Measurements from ENCODE around the gene MYO1B.
"Not testable (repeated sequence)": the region's sequence is repeated elsewhere in the genome, so short reads cannot be mapped to it uniquely, and the experiment has no call there.

MYO1B gene

GRCh38 chr2:191415858-191416257 is 170.7 kb downstream of the MYO1B start:
- no peak for DNase-seq

DNA sequence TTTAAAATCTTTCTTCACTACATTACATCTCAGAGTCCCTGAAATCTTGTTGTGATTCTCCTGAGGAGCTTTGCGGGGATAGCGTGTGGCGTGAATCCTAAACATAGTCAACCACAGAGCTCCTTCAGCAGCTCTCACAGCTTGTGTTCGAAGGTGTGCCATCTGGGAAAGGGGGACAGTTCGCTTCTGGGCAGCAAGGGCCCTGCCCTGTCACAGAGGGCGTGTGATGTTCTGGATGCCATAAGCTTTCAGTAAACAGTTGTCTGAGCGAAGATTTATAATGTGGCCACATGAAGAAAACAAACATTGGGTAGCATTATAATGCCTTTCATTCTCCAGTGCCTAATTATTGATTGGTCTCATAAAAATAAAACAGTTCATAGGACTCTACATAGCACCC is 172.5 kb downstream of the MYO1B start:
- no peak for DNase-seq

DNA sequence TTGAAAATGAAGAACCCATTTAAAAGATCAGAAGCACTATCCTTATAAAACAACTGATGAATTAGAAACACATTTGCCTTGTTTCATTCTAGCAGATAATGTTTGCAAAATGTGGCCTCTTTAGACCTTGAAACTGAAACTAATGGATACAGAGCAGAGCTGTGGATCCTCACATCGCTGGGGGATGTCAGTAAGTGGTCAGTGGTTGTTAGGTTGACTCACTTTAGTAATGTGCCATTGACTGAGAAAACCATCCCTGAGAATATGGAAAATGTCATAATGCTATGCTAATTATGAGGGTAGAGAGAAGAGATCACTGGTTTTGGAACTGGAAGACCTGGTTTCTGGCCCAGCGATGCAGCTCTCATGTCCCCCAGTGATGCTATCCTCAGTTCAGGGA is 176.7 kb downstream of the MYO1B start:
- no peak for DNase-seq

- DNase-seq, result no peak
Observed at GRCh38 chr2:191427031-191427430, 181.8 kb downstream of the MYO1B start.

DNA sequence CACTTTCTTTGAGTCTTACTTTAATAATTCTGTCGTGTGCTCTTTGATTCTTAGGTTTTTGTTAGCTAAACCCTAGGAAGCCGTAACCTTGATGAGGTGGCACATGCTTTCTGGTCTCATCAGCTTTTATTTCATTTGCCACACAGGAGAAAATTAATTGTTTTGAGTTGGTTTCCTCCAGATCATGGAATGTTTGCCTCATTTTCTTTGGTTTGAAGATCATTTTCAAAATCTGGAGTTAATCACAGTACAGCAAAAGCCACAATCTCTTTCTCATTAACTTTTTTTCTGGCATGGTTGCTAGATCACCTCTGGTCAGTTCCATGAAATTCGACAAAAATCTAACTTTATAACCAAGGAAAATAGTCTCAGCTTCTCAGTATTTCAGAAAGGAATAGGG is 182.9 kb downstream of the MYO1B start:
- DNase-seq, result no peak

GRCh38 chr2:191430476-191430875 is 185.3 kb downstream of the MYO1B start:
- DNase-seq, result no peak

GRCh38 chr2:191432121-191432520 is 186.9 kb downstream of the MYO1B start:
- DNase-seq, result no peak

GRCh38 chr2:191434072-191434471 is 188.9 kb downstream of the MYO1B start:
- DNase-seq, result no peak

GRCh38 chr2:191435141-191435540 is 189.9 kb downstream of the MYO1B start:
- no peak for DNase-seq

- no peak for DNase-seq
Observed at GRCh38 chr2:191436368-191437055, 191.3 kb downstream of the MYO1B start.

DNA sequence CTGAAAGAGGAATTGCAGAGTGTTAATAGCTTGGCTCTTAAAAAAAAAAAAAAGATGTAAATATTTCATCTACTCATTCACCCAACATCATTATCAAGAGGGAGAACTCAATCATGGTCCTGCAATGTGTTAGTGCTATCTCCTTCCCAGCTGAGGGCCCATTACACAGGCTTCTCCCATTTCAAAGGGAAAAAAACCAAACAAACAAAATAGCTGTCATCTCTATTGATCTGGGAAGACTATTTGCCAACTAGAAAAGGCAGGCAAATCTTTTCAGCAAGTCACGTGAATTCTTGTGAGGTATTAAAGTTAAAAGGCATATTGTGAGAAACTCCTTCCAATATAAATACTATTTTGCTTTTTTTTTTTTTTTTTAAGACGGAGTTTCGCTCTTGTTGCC is 194.3 kb downstream of the MYO1B start:
- DNase-seq, result no peak

GRCh38 chr2:191441496-191442214 is 196.5 kb downstream of the MYO1B start:
- no peak for DNase-seq

- DNase-seq, result no peak
Observed at GRCh38 chr2:191443446-191443845, 198.2 kb downstream of the MYO1B start.

DNA sequence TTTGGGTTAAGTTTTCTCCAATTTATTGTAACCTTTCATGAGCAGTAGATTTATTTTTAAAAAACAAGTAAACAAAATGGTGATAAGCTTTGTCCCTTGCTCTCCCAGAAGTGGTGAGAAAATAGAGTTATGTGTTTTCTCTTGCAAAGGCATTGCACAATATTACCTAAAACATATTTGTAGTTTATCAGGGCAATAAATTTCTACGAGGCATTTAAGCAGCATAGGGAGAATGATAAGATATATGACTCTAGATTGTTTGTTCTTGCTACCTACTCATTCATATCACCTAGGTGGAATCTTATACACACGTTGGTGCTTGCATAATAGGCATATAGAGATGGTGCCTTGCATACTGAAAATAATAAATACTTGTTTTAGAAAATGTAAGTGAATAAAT is 201.7 kb downstream of the MYO1B start:
- DNase-seq, result no peak

- DNase-seq, result no peak
Observed at GRCh38 chr2:191451116-191451515, 205.9 kb downstream of the MYO1B start.

DNA sequence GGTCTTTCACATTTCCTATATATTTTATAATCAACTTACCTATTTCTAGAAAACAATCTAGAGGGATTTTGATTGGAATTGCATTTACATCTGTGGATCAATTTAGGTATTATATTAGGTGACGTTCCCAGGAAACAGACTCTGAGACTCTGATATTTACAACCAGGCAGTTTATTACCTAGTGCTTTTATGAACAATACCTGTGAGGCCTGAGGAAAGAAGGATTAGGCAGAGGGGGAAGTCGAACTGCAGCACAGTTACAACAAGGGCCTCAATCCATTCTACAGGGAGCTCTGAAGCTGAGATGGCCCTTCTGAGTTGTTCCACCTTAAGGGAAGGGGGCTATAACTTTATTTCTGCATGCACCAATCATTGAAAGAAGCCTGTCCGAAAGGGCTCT is 206.9 kb downstream of the MYO1B start:
- DNase-seq, result no peak

DNA sequence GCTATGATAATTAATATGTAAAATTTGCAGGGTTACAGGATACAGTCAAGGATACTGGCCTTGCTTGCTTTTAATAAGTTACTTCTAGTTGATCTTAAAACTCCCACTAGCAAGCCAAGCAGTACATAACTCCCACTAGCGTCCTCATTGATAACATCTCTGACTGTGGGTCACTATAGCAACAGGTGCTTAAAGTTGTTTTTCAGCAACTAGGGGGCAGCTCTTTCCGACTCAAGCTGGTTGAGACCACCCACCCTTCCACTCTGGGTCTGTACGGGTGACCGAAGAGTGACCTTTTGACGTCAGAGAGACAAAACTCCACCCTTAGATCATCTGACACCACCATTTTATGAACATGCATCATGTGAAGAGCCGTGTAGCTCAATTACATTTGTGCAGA is 208.6 kb downstream of the MYO1B start:
- no peak for DNase-seq

GRCh38 chr2:191456506-191456905 is 211.3 kb downstream of the MYO1B start:
- DNase-seq, result not testable (repeated sequence)

GRCh38 chr2:191459158-191459557 is 214.0 kb downstream of the MYO1B start:
- no peak for DNase-seq

DNA sequence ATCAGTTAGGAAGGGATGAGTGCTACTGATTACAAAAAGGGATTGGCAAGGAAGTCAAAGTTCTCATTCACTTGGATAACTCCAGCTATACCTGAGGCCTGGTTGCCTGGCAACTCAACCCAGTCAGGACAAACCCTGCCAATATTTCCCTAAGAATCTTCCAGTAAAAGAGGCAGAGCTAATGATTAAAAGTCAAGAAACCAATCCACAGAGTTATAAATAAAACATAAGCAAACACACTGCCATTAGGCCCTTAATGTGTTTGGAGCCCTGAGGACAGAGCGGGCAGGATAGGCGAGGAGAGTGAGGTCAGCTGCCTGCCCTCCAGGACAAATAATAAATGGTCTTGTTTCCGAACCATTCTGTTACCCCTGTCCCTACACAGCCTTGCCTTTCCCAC is 217.2 kb downstream of the MYO1B start:
- DNase-seq, result no peak

GRCh38 chr2:191463790-191464189 is 218.6 kb downstream of the MYO1B start:
- DNase-seq, result no peak

DNA sequence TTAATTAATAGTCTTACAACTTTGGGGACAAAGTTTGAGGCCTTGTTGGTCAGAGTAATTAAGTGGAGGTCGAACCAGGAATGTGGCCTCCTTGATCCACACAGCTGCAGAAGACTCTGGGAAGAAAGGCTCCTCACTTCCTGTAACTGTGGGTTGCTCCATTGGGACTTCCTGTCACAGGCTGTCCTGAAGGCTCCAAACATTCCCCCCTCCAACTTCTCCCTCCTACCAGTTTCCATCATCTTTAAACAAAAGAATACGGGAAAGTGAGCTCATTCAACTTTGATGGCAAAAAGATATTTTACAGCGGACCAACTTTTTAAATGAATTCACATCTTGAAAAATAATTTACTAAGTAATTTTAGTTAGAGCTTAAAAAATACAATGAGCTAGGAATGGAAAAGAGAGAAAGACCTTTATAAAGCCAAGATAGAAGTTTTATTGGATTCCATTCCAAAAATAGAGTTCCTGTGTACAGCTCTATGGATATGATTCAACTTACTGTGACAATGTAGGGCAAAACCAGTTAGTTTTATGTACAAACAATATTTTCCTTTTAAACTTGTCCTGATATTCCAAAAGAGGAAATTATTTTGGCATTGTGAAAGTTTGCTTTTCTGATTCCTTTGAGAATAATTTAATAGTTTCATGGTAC is 220.7 kb downstream of the MYO1B start:
- no peak for DNase-seq

- DNase-seq, result no peak
Observed at GRCh38 chr2:191467113-191467512, 221.9 kb downstream of the MYO1B start.

DNA sequence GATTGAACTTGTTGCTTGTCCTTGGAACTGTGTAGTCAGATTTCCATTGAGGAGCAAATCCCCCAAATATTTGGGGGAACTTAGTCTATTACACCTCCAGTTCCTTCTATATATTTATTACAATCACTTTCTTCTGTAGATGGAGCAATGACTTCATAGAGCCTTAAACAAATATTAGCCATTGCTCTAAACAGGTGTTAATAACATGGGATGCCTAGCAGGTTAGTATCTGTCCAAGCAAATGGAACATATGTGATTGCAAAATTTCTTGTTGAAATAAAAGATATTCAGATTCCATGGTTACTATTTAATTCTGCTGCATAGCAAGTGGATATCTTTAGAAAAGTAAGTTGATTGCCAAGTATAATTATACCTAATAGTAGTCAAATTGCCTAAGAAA is 225.1 kb downstream of the MYO1B start:
- no peak for DNase-seq
